DND-41 (cell line): Measurements from ENCODE around the gene TLCD4.

Experiments used
- ATAC-seq: fragments of 200-7000 bp; cut with Tn5 transposase; 3 replicates; pipeline ENCODE4 v1.9.1; 2021; ENCODE audit warnings: low read depth; ENCODE audit not compliant: insufficient read depth
- DNase-seq: peaks from one replicate; pipeline ENCODE4 v3.0.0-alpha.2; 2020
- H2AFZ ChIP-seq: 2 replicates; pipeline ENCODE4 v1.6.0; 2012; ENCODE audit warnings: low read depth, low read length
- H3K27ac ChIP-seq: 2 replicates; pipeline ENCODE4 v1.5.1; 2012; ENCODE audit warnings: low read length, inconsistent platforms
- H3K27me3 ChIP-seq: fragments of 200-600 bp; sonication (generic); 2 replicates; pipeline ENCODE4 v1.6.0; 2012; ENCODE audit warnings: low read length, mild to moderate bottlenecking, inconsistent platforms; ENCODE audit not compliant: insufficient read depth, poor library complexity
- H3K36me3 ChIP-seq: 2 replicates; pipeline ENCODE4 v1.5.1; 2012; ENCODE audit warnings: low read length, inconsistent platforms; ENCODE audit not compliant: insufficient read depth
- H3K4me1 ChIP-seq: 2 replicates; pipeline ENCODE4 v1.5.1; 2012; ENCODE audit warnings: mild to moderate bottlenecking, low read length; ENCODE audit not compliant: insufficient read depth
- H3K4me2 ChIP-seq: 2 replicates; pipeline ENCODE4 v1.6.0; 2012; ENCODE audit warnings: mild to moderate bottlenecking, moderate library complexity, low read length, inconsistent platforms; ENCODE audit not compliant: insufficient read depth
- H3K4me3 ChIP-seq, 2 experiments: fragments of 200-600 bp in 1 of 2; shearing (Covaris generic) in 1 of 2; 2 replicates each; pipeline ENCODE4 v1.5.1; 2012 to 2016; ENCODE audit warnings: inconsistent platforms in 2 of 2, low read length in 2 of 2, mild to moderate bottlenecking in 2 of 2, low read depth in 1 of 2, moderate library complexity in 1 of 2
- H3K79me2 ChIP-seq: 2 replicates; pipeline ENCODE4 v1.6.0; 2012; ENCODE audit warnings: low read length, inconsistent platforms; ENCODE audit not compliant: insufficient read depth
- H3K9ac ChIP-seq: 2 replicates; pipeline ENCODE4 v1.6.0; 2012; ENCODE audit warnings: low read depth, mild to moderate bottlenecking, inconsistent platforms, low read length, moderate library complexity
- H3K9me3 ChIP-seq: 2 replicates; pipeline ENCODE4 v1.5.1; 2012; ENCODE audit warnings: low read length, moderate library complexity, mild to moderate bottlenecking, inconsistent platforms; ENCODE audit not compliant: insufficient read depth, severe bottlenecking
- H4K20me1 ChIP-seq: 2 replicates; pipeline ENCODE4 v1.6.0; 2012; ENCODE audit warnings: low read length; ENCODE audit not compliant: insufficient read depth
- EZH2 ChIP-seq: IDR thresholded peaks from 3 replicates; pipeline ENCODE4 v1.6.1; 2012; ENCODE audit warnings: borderline replicate concordance, low read depth, mild to moderate bottlenecking, moderate library complexity, low read length, inconsistent platforms; ENCODE audit not compliant: severe bottlenecking
- TF ChIP-seq, protein P1 (sequence below): IDR thresholded peaks from 2 replicates; pipeline ENCODE4 v1.5.1; 2012; ENCODE audit warnings: borderline replicate concordance, low read length, moderate library complexity, mild to moderate bottlenecking; ENCODE audit not compliant: poor library complexity, severe bottlenecking; ENCODE audit errors: extremely low read depth

The TLCD4 gene

DNA sequence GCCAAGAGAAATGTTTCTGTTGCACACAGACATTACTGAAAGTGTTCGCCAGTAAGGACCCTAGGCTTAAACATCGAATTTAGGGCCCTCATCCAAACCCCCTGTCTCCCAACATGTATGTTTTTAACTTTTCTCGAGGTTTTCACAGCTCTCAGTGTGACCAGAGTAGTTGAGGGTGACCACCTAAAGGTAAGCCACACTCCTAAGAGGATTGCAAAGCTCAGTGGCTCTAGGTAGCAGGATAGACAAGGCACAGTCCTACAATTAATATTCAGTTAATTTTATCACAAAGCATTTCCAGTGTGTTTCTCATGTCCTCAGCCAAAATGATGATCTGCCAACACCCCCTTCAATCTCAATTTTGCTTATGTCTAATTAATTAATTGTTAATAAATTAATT, 43.7 kb upstream of the TLCD4 start:
- Histone ChIP-seq H3K4me1 (peaks cover 21% of the 10 kb centered on the region), H3K9ac (peak overlapping the region; percentile 63), H3K27ac (peak overlapping the region; percentile 94), H4K20me1 (no peaks in the 10 kb centered on the region), H3K9me3 (no peaks in the 10 kb centered on the region), H2AFZ (peak overlapping the region; percentile 99), H3K36me3 (no peaks in the 10 kb centered on the region), H3K4me2 (peak overlapping the region; percentile 97), H3K79me2 (peaks cover 9% of the 10 kb centered on the region), H3K4me3 (peak overlapping the region; percentile 70 to 96), H3K27me3 (peaks cover 4% of the 10 kb centered on the region)
- DNase-seq (no peak), ATAC-seq (no peak)
- TF ChIP-seq, protein P1, sequence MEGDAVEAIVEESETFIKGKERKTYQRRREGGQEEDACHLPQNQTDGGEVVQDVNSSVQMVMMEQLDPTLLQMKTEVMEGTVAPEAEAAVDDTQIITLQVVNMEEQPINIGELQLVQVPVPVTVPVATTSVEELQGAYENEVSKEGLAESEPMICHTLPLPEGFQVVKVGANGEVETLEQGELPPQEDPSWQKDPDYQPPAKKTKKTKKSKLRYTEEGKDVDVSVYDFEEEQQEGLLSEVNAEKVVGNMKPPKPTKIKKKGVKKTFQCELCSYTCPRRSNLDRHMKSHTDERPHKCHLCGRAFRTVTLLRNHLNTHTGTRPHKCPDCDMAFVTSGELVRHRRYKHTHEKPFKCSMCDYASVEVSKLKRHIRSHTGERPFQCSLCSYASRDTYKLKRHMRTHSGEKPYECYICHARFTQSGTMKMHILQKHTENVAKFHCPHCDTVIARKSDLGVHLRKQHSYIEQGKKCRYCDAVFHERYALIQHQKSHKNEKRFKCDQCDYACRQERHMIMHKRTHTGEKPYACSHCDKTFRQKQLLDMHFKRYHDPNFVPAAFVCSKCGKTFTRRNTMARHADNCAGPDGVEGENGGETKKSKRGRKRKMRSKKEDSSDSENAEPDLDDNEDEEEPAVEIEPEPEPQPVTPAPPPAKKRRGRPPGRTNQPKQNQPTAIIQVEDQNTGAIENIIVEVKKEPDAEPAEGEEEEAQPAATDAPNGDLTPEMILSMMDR: no peak
- no peak for TF ChIP-seq EZH2

DNA sequence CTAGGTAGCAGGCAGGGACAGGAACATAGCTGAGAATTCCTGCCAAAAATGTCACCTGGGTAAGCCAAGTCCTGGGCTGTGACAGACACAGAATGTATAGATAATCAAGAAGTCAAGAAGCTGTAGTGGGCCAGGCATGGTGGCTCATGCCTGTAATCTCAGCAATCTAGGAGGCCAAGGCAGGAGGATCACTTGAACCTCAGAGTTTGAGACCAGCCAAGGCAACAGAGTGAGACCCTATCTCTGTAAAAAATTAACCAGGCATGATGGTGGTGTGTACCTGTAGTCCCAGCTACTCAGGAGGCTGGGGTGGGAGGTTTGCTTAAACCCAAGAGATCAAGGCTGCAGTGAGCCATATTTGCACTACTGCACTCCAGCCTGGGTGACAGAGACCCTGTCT, 41.1 kb upstream of the TLCD4 start:
- Histone ChIP-seq H3K9me3 (no peaks in the 10 kb centered on the region), H3K36me3 (no peaks in the 10 kb centered on the region), H3K9ac (no peak overlapping the region), H3K4me3 (no peak overlapping the region), H3K4me1 (peaks cover 21% of the 10 kb centered on the region), H3K4me2 (no peak overlapping the region), H2AFZ (no peak overlapping the region), H3K27ac (no peak overlapping the region), H3K27me3 (peaks cover 11% of the 10 kb centered on the region), H4K20me1 (no peaks in the 10 kb centered on the region), H3K79me2 (peaks cover 9% of the 10 kb centered on the region)
- TF ChIP-seq, protein P1: no peak
- TF ChIP-seq EZH2: no peak
- no peak for DNase-seq
- ATAC-seq: no peak

DNA sequence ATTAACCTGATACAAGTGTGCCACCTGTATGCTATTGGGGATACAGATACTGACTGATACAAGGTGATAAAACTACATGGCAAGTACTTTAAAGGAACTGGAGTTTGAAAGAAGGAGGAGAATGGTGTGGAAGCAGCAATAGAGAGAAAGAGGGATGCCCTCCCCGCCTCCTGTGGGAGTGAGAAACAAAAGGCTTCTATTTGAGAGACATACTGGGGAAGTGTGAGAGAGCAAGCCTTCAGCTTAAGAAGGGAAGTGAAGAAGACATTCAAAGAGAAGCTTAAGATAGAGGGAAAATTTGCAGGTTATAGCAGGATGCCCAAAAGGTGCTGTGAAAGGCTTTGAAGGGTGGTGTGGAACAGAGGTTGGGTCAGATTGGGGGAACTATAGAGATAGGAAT, 36.7 kb upstream of the TLCD4 start:
- Histone ChIP-seq H3K9me3 (no peaks in the 10 kb centered on the region), H3K4me3 (no peak overlapping the region), H4K20me1 (no peaks in the 10 kb centered on the region), H3K9ac (no peak overlapping the region), H3K27me3 (peaks cover 11% of the 10 kb centered on the region), H3K4me2 (no peak overlapping the region), H3K36me3 (no peaks in the 10 kb centered on the region), H3K27ac (no peak overlapping the region), H3K4me1 (no peaks in the 10 kb centered on the region), H2AFZ (no peak overlapping the region), H3K79me2 (no peaks in the 10 kb centered on the region)
- TF ChIP-seq, protein P1: no peak
- TF ChIP-seq EZH2: no peak
- ATAC-seq (no peak), DNase-seq (no peak)

DNA sequence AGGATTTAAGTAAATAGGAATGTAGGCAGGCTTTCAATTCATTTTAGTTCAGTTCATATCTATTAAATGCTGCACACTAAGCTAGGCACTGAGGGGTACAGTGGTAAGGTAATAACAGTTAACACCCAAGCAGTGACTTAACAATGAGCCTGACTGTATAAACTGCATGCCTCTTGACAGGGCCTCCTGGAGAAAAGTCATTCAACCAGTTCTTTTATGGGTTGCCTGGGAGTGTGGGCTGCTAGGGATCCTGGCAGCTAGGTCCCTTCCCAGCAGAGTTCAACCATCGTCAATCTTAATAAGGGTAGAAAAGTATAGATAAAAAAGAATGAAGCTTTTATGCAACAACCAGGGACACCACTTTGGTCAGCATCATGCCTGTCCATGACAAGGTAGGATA, 36.3 kb upstream of the TLCD4 start:
- Histone ChIP-seq H3K4me1 (no peaks in the 10 kb centered on the region), H3K4me2 (no peak overlapping the region), H3K4me3 (no peak overlapping the region), H2AFZ (no peak overlapping the region), H4K20me1 (no peaks in the 10 kb centered on the region), H3K9ac (no peak overlapping the region), H3K27ac (no peak overlapping the region), H3K36me3 (no peaks in the 10 kb centered on the region), H3K27me3 (peaks cover 11% of the 10 kb centered on the region), H3K9me3 (no peaks in the 10 kb centered on the region), H3K79me2 (no peaks in the 10 kb centered on the region)
- ATAC-seq (no peak), DNase-seq (no peak)
- TF ChIP-seq EZH2: no peak
- TF ChIP-seq, protein P1: no peak
